ENCODE data around the gene KMT5C.

Gene KMT5C

DNA sequence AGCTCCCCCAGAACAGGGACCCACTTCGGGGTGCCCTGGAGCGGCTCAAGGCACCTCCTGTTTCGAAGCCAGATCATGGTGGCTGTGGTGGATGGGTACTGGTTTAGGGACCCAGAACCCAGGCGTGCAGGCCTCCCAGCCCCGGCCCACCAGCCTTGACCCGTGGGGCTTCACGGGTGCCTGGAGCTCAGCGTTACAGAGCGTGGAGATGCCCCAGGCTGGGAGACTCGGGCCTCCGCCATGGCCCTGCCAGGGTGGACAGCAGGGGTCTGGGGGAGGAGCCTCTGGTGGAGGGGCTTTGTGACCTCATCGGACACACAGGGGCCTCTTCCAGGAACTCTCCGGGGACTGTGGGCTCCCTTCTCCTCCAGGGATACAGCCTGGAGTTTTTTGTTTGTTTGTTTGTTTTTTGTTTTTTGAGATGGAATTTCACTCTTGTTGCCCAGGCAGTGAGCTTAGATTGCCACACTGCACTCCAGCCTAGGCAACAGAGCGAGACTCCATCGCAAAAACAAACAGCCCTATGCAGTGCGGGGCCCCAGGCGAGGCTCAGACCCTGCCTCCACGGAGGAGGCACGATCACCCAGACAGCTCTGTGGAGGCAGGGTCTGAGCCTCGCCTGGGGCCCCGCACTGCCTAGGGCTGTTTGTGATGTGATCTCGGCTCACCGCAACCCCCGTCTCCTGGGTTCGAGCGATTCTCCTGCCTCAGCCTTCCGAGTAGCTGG, 23.5 kb downstream of the KMT5C start, which contains the start of gene GARIN5B:
TSS of gene GARIN5B (minus strand) at position 271 of the 727 bp plus-strand sequence. CDS start at position 77, 194 bp downstream.
- DNase-seq (ENCODE audit: insufficient read length, low spot score) (no peak), FAIRE-seq (no peak)

DNA sequence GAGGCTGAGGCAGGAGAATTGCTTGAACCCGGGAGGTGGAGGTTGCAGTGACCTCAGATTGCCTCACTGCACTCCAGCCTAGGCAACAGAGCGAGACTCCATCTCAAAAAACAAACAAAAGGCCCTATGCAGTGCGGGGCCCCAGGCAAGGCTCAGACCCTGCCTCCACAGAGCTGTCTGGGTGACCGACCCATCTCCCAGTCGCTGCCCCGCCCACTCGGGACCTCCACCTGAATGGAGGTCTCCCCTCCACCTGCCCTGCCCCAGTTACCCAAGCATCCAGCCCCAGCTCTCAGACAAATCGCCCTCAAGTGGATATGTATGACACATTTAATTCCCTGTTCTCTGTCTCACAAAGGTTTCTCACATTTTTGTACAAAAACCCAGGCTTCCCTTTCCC, 25.6 kb downstream of the KMT5C start:
- DNase-seq (ENCODE audit: insufficient read length, low spot score) (no peak), FAIRE-seq (no peak)

DNA sequence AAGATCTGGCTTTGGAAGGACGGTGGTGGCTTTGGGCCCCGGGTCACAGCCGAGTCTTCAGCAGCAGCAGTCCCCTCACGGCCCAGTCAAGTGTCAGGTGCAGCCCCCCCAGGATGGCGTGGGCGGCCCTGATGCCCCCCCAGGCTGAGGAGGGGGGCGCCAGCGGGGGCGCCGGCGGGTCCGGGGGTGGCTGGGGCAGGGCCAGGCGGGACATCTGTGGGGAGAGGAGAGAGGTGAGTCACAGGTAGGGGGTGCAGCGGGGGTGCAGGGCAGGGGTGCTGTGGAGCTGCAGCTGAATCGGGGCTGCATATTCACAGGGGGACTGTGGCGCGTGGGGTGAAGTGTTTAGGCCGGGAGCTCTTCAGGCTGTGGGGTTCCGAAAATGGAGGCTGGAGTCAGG, 26.3 kb downstream of the KMT5C start:
- DNase-seq (ENCODE audit: insufficient read length, low spot score), result no peak
- FAIRE-seq, result no peak

DNA sequence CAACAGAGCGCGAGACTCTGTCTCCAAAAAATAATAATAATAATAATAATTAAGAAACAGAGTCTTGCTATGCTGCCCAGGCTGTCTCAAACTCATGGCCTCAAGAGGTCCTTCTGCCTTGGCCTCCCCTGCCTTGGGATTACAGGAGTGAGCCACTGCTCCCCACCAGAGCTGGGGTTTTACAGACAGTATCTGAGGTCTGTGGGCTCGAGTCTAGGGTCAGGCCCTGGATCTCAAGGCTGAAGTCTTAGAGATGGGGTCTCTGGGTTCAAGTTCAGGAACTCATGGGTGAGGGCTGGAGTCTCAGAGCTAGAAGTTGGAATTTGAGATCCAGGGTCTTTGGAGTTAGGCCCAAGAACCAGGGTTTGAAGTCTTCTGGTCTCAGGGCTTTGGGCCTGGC, 27.1 kb downstream of the KMT5C start:
- FAIRE-seq (no peak), DNase-seq (ENCODE audit: insufficient read length, low spot score) (no peak)

DNA sequence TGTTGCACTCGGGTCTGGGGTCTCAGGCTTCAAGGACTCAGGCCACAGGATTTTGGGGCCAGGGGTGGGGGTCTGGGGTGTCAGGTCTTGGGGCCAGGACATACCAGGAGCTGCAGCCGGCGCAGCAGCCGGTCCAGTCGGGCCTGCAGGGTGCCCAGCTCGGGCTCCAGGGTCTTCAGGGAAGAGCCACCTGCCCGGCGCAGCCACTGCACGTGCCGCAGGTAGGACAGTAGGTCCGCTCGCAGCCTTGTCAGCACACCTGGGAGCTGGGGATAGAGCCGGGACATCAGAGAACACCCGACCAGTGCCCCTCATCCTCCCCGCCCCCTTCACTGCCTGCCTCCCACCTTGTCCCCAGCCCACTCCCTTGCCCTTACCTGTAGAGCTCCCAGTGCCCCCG, 28.4 kb downstream of the KMT5C start:
- FAIRE-seq (no peak), DNase-seq (ENCODE audit: insufficient read length, low spot score) (no peak)

DNA sequence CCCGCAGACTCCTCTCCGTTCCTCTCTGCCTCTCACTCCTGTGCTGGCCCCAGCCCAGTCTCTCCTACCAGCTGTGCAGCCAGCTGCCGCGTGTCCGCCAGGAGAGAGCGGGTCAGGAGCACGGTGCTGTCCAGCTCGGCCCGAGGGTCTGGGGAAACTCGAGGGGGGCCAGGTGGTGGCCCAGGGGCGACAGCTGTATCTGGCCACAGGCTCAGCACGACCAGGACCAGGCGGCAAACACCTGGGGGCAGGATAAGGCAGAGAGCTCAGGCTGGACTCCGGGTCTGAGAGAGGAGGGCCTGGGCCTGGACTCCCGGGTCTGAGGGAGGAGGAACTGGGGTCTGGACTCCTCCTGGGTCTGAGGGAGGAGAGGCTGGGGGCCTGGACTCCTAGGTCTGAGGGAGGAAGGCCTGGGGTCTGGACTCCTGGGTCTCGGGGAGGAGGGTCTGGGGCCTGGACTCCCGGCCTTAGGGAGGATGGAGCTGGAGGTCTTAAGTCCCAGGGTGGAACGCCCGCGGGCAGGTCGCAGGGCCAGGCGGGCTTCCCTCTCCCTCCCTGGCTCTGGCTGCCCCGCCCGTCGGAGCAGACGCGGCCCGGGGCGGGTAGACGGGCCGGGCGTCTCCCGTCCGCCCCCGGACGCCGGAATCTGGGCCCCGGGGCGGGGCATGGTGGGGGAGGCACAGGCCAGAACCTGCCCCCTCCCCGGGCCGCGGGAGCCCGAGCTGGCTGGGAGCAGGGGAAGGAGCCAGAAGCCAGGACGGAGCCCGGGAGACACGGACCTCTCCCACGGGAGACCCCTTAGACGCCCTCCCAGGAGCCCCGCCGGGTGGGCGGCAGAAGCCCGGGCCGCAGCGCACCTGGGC, 29.3 kb downstream of the KMT5C start:
- no peak for FAIRE-seq

DNA sequence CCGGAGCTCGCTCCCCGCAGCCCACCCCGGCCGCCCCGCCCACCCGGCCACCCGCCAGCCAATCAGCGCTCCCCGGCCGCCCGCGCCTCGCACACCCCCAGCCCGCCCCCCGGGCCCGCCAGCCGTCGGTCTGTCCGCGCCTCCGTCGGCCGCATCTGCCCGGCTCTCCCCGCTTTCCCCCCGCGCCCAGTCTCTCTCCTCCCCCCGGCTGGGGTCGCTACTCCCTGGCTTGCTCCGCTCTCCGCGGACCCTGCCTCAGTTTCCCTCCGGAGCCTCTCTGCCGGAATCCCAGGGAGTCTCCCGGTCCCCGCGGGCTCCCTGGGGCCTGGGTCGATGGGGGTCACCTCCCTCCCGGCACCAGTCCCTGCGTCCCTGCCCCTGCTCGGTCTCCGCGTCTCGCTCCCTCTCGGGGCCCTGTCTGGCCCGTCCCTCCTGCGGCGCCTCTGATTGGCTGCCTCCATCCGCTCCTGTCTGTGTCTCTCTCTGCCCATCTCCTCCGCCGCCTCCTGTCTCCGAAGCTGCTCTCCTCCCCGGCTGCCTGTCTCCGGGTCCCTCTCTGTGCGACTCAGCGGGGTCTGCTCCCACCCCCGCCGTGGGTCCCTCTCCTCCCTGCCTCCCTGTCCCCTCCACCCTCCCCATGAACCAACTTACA, 30.1 kb downstream of the KMT5C start:
- no peak for DNase-seq (ENCODE audit: insufficient read length, low spot score)
- FAIRE-seq, result no peak

More for the DNA sequence above, 29.3 kb downstream of the KMT5C start:
- no peak for DNase-seq (ENCODE audit: insufficient read length, low spot score)

DNA sequence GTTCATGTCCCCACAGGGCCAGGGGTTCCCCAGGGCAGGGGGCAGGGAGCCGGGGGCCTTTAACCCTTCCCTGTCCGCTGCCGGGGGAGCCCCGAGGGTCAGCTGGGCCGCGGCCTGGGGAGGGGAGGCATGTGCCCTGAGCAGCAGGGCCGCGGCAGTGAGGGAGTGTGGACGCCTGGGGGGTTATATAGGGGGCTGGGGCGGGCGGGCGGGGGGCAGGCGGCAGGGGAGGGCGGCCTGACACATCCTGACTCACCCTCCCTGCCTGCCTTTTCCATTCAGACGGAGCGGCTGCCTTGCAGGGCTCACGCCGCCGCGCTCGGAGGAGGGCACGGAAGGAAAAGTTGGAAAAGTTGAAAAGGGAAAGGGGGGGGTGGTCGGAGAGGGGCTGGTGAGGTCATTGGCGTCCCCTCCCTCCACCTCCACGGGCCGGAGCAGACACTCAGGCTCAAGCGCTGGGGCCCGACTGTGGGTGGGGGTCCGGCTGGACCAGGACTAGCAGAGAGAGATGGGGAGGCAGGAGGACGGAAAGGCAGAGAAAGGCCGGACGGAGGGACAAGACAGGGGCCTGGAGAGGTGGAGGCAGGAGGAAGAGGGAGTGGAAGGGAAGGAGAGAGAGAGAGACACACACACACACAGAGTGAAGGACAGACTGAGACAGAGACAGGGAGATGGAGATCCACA, 30.8 kb downstream of the KMT5C start, which contains the start of gene IL11:
TSS of gene IL11 (minus strand) at position 159 of the 684 bp plus-strand sequence. CDS start at position 6, 153 bp downstream.
- DNase-seq (ENCODE audit: insufficient read length, low spot score) (no peak), FAIRE-seq (no peak)

DNA sequence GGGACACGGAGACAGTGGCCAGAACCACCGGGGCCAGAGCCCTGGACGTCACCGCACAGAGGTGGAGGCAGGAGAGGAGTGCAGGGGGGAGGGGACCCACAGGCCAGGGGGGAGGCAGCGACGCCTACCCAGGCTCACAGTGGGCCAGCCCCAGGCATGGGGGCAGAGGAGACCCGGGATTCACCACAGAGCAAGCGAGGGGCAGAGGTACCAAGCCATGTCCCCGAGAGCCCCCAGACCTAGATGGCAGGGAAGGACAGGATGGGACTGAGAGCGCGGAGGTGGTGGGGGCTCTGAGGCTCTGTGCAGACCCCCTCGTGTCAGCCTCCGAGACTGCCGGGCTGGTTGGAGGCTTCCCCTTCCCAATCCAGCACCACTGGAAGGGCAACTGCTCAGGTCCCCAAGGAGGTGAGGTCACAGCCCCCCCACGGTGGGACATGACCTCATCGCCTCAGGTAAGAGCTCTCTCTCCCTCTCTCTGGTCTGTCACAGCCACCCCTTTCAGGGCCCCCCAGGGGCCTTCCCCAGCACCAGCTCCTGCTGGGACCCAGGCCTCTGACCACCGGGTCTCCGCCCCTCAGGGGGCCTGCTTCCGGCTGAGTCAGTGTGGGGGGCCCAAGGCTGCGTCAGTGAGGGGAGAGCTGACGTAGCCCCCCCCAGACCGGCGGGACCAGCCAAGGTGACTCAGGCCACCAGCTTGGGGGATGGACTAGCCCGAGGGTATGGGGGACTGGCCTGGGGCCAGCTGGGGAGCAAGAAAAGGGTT, 32.8 kb downstream of the KMT5C start:
- DNase-seq (ENCODE audit: insufficient read length, low spot score), result no peak
- FAIRE-seq, result no peak

DNA sequence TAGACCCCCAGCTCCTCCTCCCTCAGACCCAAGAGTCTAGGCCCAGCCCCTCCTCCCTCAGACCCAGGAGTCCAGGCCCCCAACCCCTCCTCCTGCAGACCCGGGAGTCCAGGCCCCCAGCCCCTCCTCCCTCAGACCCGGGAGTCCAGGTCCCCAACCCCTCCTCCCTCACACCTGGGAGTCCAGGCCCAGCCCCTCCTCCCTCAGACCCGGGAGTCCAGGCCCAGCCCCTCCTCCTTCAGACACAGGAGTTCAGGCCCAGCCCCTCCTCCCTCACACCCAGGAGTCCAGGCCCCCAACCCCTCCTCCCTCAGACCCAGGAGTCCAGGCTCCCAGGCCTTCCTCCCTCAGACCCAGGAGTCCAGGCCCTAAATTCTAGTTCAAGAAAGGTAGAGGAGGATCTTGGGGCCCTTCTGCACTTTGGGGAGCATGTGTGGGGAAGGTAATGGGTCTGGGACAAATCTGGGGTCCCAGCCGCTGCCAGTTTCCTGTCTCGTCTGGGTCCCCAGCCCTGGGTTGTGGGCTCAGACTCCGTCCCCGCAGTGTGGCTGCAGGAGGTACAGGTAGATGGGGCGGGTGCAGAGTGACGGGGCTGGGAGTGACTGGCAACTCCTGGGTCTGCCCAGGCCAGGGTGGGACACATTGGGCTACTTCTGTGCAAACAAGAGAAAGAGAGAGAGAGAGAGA, 33.8 kb downstream of the KMT5C start:
- FAIRE-seq, result no peak
- DNase-seq (ENCODE audit: insufficient read length, low spot score), result no peak

DNA sequence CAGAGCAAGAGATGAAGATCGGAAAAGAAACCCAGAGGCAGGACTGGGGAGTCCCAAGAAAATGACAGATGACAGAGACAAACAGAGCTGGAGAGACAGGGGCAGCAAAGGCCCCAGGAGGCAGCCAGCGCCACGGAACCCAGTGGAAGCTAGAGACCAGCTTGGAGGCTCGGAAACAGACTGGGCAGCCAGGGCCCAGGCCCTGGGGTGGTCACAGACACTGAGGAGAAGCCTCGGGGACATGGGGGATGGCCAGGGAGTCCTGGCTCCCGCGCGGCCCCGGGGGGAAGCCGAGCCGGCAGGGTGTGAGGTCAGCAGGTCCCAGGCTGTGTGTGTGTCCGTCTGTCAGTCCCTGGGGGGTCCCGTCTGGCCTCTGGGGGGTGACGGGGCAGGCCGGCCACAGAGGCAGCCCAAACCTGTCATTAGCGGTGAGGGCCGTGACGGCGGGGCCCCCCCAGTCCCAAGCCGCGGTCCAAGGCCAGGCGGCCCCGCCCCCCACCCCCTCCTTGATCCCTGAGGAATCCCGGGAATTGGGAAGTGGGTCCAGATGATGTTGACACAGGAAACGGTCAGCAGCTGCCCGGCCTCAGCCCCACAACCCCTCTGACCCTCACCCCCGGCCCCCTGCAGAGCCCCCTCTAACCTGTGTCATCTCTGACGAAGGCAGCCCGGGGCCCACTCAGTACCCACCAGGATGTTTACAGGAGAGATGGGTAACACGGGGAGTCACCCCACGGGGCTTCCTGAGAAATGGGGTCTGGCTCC, 34.5 kb downstream of the KMT5C start:
- no peak for FAIRE-seq
- DNase-seq (ENCODE audit: insufficient read length, low spot score), result no peak

DNA sequence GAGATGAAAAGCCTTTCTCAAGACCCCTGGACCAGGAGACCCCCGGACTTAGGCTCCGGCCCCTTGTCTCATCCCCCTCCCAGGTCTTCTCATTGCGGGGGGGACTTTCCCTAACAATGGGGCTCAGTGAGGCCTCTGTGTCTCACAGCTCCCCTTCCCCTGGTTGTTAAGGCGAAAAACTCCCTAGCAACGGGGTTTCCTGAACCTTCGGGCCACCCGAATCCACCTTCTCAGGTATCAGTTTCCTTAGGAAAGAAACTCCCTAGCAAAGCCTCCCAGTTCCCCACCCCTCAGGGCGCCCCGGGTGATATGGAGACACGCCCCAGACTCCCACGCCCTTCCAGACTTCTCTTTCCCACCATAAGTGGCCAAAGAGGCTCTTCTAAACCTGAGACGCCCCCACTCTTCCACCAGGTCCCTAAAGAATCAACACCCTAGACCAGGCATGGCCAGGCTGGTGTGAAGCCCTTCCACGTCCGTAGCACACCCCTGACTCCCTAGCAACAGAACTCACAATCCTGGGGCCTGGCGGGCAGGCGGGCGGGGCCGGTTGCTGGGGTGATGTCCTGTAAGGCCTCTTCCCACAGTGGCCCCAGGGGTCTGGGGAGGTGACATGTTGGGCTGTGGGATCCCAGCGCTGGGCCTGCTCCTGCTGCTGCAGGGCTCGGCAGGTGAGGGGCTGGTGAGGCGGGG, 36.7 kb downstream of the KMT5C start, which contains the start of gene TMEM190:
TSS of gene TMEM190 (plus strand) at position 586 of the 693 bp plus-strand sequence. CDS start at position 614, 28 bp downstream.
- no peak for DNase-seq (ENCODE audit: insufficient read length, low spot score)
- no peak for FAIRE-seq

DNA sequence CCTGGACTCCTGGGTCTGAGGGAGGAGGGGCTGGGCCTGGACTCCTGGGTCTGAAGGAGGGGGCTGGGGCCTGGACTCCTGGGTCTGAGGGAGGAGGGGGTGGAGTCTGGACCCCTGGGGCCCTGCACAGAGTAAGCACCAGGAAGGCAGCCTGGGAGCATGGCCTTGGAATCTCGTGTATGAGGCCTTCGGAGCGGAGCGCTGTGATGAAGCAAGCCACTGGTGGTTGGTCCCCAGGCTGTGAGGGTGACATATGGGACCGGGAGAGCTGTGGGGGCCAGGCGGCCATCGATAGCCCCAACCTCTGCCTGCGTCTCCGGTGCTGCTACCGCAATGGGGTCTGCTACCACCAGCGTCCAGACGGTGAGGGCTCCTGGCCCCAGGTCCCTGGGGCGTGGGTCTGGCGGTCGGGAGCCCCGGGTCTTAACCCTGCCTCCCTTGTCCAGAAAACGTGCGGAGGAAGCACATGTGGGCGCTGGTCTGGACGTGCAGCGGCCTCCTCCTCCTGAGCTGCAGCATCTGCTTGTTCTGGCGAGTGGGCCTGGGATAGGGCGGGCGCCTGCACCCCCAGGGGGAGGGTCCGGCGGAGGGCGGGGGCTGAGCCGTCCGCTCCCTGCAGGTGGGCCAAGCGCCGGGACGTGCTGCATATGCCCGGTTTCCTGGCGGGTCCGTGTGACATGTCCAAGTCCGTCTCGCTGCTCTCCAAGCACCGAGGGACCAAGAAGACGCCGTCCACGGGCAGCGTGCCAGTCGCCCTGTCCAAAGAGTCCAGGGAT, 37.9 kb downstream of the KMT5C start:
- DNase-seq (ENCODE audit: insufficient read length, low spot score) (no peak), FAIRE-seq (no peak)

DNA sequence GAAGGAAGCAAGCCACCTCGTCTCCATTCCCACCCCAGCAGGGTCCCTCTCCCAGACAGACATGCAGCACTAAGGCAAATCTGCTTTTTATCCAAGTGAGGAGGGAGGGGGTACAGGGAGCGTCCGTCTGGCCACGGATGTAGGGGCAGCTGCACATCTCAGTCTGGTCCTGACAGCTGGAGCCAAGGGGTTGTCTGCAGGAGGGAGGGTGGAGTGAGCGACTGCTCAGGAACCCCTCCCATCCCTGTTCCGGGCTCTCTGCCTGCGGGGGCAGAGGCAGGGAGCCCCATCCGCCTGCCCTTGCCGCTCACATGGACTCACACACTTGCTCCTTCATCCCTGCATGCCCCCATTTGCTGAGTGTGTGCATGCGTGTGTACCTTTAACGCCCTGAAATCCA, 39.5 kb downstream of the KMT5C start:
- FAIRE-seq, result no peak
- no peak for DNase-seq (ENCODE audit: insufficient read length, low spot score)

DNA sequence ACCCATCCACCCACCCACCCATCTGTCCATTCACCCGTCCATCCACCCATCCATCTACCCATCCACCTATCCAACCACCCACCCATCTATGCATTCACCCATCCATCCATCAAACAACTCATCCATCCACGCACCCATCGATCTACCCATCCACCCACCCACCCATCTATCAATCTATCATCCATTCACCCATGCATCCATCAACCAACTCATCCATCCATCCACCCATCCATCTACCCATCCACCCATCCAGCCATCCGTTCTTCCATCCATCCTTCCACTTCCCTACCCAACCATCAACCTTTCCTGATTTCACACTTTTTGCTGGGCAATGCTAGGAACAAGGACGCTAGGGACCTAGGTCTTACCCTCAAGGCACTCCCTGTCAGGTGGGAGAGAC, 42.3 kb downstream of the KMT5C start:
- FAIRE-seq, result no peak

DNA sequence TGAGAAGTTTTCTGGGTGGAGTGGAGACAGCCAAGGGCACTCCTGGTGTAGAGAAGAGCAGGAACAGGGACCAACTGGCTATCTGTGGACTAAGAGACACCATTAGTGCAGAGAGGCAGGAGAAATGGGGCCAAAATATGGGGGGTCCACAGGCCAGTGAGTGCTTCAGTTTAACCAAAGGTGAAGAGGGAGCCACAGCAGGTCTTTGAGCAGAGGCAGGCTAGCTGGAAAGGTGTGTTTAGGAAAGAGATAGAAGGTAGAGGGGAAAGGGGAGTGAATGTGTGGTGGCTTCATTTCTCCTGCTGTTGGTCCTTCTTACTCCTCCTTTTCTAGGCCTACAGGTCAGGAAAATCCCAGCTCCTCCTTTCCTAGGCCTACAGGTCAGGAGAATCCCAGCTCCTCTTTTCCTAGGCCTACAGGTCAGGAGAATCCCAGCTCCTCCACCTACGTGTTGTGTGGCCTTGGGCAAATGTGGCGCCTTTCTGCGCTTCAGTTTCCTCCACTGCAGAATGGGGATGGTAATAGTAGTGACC, 42.9 kb downstream of the KMT5C start:
- FAIRE-seq (no peak), DNase-seq (ENCODE audit: insufficient read length, low spot score) (no peak)

More for the DNA sequence above, 42.3 kb downstream of the KMT5C start:
- DNase-seq (ENCODE audit: insufficient read length, low spot score), result no peak
